A673 (cell line): ENCODE data around the gene NEK3.

ENCODE experiments used
- CTCF ChIP-seq: fragments of 300-800, 200-600 bp; sonication (generic); conservative IDR thresholded peaks from 2 replicates; pipeline ENCODE4 v1.5.1; 2017; ENCODE audit warnings: low read depth, mild to moderate bottlenecking, antibody characterized with exemption, low read length, moderate library complexity, mixed read lengths
- EZH2 ChIP-seq: fragments of 200-600 bp; sonication (generic); IDR thresholded peaks from 2 replicates; pipeline ENCODE4 v1.6.1; 2017; ENCODE audit warnings: borderline replicate concordance, low read depth, mild to moderate bottlenecking, mixed read lengths, antibody characterized with exemption, low read length; ENCODE audit not compliant: poor library complexity, severe bottlenecking

GRCh38 chr13:52128714-52129700 is 30.4 kb downstream of the NEK3 start, which contains the start of gene NEK5:
- TF ChIP-seq CTCF (peak; percentile 83), EZH2 (no peak)
